GM18526 (cell line): ENCODE results near the gene CACNA2D3.

ENCODE experiments used
- POLR2A ChIP-seq: IDR thresholded peaks from 3 replicates; pipeline ENCODE4 v1.6.1; 2011; ENCODE audit not compliant: insufficient read length; ENCODE audit errors: extremely low read depth

The CACNA2D3 gene

DNA sequence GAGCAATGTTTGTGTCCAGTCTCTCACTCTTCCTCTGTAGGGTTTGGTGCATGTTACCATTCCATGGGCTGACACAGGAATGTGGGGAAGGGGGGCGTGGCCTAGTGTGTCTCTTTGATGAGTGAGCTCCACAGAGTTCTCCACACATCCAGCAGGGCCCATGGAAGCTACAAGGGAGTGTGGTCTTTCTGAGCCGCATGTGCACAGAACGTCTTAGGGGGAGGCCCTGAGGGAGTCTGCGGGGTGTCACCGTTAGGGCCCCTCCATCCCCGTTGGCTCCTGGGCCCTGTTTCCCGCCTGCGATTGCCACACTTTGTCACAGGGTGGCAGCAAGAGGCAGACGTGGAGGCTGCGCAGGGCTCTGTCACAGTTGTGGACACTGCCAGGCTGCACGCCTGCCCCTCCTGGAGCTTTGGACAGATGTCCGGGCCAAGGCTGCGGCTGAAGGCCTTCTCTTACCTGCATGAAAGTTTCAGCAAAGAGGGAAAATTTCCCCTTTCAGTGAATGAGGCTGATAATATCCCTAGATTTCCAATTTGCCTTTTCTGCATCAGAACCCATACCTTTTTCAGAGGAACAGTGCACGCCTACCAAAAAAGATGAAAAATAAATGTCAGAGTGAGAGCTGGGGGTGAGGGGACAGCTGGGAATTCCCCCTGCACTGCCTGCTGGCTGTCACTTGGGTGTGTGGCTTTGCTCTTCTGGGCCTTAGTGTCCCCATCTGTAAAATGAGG, 24.3 kb downstream of the CACNA2D3 start:
- no peak for TF ChIP-seq POLR2A

DNA sequence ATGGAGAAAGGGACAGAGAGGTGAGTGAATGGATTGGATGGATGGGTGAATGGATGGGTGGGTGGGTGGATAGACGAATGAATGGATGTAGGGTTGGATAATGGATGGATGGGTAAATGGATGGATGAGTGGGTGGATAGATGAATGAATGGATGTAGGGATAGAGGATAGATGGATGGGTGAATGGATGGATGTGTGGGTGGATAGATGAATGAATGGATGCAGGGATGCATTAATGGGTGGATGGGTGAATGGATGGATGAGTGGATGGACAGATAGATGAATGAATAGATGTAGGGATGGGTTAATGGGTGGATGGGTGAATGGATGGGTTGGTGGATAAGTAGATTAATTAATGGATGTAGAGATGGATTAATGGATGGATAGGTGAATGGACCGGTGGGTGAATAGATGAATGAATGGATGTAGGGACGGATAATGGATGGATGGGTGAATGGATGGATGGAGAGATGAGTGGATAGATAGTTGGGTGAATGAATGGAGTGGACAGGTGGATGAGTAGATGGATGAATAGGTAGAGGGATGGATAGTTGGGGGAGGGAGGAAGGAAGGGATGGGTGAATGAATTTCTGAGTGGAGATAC, 28.6 kb downstream of the CACNA2D3 start:
- no peak for TF ChIP-seq POLR2A

DNA sequence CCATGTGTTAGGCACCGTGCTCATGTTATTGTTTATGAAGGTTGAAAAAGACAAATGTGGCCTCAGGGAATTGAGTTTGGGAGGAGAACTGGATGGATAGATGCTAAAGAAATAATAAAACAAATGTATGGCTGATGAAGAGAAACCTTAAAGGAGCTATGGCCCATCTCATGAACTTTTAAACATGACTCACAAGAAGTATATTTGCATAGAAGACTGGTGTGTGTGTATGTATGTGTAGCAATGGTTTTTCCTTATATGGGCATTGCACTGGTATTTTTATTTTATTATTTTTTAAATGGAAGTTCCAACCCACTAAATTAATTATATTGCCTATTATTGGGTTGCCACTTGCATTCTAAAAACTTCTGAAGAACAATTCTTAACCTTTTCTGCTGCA, 31.1 kb downstream of the CACNA2D3 start:
- TF ChIP-seq POLR2A, result no peak

DNA sequence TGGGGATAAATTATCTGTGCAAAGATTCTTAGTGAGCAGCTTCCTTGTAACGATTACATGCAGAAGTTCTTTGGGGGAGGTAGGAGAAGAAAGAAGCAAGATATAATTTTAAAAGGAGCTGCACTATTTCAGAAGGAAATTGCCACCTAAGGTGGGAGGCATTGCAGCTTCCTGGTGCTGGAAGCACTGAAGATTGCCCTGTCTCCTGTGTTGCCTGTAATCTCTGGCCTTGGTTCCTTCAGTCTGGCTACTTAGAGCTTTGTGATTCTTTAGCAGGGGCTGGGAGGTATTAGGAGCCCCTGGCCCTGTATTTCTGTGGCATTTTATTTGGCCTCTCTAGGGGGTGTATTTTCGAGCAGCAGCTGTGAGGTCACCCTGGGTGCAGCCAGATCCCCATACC, 35.5 kb downstream of the CACNA2D3 start:
- TF ChIP-seq POLR2A, result no peak

DNA sequence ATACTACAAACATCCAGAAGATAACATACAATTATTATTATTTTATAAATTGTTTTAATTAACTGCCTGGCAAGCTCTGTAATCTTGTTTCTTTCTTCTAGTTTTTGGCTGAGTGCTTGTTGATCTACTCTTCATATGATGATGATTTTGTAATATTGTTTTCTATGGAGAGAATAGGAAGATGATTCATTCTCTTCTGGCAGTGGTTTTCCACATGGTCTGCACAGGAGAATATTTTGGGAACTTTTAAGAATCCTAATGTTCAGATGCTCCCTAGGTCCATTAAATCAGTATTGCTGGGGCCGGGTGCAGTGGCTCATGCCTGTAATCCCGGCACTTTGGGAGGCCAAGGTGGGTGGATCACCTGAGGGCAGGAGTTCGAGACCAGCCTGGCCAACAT, 37.6 kb downstream of the CACNA2D3 start:
- TF ChIP-seq POLR2A, result no peak

DNA sequence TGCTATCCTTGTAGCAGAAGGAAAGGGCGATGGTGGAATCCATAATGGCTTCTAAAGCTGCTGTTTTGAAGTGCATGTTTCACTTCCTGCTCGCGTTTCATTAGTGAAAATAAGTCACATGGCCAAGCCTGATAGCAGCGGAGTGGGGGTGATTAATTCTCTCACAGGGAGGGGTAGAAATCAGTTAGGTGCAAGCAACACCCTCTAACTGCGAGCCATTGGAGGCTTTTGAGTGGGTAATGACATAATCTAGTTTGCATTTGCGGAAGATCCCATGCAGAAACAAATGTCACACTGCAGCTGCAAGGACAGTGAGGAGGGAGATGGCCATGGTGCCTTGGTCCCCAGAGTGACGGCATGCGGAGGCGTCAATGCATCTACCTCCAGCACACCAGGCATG, 41.1 kb downstream of the CACNA2D3 start:
- no peak for TF ChIP-seq POLR2A

DNA sequence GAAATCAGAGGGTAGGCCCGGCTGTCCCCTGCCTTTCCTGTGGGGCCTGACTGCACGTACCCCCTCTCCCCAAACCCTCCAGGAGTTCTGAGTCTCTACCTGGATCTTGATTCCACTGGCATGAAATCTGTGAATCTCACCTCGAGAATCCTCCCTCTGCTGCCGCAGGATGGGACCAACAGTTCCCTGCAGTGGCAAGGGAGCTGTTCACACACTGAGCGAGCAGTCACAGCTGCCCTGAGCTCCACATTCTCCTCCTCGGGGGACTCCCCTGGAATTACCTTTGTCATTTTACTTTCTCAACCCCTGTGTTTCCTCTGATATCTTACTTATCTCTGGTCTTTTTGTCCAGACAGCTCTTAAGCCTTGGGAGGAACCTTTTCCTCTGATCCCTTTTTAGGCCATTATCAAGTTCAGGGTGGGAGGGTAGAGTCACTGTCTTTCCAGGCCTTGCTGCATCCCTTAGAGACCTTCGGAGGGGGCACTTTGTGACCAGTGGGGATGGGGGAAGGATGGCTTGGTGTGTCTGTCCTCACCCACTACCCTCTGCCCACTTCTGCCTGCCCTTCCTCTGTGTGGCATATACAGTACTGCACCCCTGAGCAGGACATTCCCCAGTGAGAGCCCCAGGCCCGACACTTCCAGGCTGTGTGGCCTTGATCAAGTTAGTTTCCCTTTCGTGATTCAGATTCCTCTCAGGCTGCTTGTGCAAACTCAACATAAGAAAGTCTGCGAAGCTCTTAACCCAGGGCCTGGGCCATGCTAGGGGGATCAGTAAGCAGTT, 42.0 kb downstream of the CACNA2D3 start:
- TF ChIP-seq POLR2A, result no peak

DNA sequence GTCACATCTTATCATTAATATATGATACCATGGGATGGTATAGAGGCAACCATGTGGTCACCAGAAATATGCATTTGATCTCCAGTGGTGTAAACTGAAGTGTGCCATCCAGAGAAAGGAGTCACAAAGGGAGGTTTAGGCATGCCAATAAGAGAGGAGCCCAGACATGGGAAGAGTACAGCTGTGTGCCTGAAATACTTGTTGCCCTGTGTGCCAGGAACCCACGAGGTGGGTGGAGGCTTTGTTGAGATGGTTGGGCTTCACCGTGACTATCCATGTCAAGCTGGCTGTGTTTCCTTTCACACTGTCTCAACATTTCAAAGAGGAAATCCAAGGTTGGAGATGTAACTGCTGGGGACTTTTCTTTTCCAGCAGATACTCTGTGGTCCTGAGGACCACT, 43.5 kb downstream of the CACNA2D3 start:
- TF ChIP-seq POLR2A, result no peak

DNA sequence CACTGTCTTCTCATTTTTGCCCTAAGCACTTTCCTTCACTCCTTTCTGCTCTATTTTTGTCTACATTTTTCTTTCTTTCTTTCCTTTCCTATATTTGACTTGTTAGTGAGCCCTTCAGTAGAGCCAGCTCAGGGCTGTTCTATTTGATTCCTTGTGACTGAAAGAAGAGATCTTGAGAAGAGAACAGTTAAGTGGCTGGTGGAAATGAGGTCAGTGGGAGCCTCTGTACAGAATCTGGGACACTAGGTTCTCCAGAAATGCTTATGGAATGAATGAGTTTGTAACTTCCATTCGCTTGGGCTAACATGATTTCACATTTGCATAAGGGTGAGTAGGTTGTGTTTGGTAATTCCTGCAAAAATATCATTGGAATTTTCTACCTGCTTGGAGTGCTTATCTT, 45.6 kb downstream of the CACNA2D3 start:
- TF ChIP-seq POLR2A, result no peak

DNA sequence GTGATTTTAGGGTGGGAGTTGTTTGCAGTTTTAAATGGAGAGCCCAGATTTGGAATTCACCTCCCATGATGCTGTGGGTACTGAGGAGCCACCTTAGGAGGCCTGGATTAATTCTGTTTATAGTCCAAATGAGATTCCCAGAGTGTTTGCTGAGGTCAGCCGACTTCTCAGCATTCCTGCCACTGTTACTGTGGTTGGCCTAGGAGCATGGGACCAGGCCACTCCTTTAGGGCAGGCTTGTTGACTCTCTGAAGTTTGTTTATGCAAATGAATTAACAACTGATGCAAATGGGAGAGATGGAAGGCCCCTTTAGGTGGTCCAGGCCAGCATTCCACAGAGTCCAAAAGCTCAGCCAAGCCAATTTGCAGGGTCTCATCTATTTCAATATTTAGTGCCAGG, 46.1 kb downstream of the CACNA2D3 start:
- TF ChIP-seq POLR2A, result no peak

DNA sequence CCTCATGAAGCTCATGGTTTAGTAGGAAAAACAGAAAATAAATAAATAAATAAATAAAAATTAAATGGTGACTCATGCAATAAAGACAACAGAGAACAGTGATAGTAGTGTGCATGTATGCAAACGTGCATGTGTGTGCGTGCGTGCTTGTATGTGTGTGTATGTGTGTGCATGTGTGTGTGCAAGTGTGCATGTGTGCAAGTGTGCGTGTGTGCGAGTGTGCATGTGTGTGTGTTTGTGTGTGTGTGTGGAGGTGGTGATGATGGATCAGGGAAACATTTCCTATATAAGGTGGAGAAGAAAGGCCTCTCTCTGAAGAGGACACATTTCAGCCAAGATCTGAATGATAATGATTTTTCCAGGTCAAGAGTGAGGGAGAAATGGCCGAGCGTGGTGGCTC, 47.2 kb downstream of the CACNA2D3 start:
- no peak for TF ChIP-seq POLR2A

DNA sequence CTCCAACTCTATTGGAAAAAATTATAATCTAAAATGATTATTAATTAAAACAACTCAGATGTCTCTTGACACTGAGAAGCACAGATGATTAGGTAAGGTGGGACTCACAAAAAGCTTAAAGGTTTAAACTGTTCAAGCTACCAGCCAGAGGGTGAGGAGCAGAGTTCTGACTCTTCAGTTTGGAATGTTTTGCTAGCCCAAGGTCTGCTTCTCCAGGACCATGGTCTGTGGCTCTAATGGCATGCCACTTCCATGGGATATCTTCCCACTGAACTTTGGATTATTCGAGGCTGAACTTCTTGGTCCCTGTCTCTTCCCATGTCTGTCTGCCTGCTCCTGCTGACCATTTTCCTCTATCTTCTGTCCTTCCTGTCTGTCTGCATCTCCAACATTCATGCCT, 49.2 kb downstream of the CACNA2D3 start:
- no peak for TF ChIP-seq POLR2A

DNA sequence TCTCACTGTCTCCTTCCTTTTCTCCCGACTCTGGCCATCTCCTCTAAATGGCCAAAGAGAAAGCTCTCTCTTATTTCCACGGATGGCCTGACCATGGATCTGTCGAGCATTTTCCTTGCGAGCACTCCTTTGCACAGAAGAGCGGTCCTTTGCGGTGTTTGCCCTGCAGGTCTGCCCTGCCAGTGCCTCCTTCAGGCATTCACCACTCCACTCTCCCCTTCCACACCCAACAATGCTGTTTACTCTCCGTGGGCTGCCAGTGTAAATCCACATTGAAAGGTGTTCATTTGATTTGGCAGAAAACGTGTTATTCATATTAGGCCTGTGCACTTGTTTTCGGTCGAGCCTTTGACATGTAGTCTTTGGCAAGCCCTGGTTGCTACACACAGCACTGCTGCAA, 49.6 kb downstream of the CACNA2D3 start:
- TF ChIP-seq POLR2A, result no peak

DNA sequence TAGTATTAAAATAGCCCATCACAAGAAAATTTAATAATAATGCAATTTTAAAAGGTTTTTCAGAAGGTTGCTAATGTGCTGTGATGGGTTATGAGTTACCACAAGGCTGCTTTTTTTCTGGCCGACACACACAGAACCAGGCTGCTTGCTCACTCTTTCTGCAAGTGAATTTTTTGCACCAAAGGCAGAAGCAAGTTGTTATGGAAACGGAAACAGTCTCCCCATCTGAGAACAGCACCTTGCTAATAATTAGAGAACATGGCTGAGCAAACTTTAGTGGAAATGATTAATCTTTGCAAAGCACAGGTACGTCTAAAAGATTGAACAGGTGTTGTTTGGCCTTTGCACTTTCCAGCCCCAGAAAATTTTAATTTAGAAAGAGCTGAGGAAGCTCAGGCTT, 51.0 kb downstream of the CACNA2D3 start:
- no peak for TF ChIP-seq POLR2A

DNA sequence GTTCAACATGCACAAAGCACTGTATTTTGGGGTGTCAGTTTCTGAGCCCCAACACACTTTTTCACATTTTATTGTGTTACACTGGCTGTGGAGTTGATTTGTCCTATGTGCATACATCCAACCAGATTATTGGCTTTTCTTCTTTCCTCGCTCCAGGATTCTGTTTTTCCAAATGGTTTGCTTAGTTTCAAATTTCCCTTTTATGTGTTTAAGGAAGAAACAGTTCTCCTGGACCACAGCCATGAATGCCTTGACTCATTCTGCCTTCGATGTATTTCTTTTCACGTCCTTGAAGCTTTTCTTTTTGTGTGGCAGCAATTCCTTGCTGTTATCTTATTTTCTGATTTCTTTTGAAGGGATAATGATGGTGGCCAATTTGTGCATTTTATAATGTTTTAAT, 53.8 kb downstream of the CACNA2D3 start:
- TF ChIP-seq POLR2A, result no peak

DNA sequence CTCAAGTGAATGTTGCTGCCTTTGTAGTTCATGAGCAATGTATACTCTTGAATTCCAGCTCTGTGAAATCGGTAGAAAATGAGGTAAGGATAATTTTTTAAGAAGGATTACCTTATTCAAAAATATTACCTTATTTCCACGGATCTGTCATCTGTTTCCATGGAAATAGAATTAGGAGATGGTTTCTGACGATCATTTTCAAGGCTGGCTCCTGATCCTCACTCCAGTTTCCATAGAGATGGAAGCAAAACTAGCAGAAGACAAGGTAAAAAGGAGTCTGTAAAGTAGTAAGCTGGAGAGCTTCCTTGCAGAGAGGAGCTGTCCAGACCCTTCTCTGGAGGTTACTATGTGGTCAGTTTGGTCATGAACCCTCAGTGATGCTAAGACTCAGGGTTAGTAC, 55.5 kb downstream of the CACNA2D3 start:
- no peak for TF ChIP-seq POLR2A

DNA sequence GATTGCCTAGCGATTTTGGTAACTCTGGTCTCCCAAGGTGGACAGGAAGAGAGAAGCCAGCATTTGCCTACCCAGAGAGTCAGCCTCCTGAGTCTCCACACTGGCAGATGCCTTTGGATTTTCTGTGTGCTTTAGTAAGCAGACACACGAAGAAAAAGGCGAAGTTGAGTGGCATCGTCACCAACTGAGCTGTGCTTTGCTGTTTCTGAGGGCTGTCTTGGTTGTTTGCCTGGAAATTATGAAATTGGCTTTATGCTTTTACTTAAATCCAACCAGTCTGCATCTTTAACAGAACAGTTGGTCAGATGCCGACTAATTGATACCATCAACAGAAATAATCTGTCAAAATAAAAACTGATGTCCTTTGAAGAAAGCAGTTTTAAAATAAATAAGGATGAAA, 56.0 kb downstream of the CACNA2D3 start:
- TF ChIP-seq POLR2A, result no peak

DNA sequence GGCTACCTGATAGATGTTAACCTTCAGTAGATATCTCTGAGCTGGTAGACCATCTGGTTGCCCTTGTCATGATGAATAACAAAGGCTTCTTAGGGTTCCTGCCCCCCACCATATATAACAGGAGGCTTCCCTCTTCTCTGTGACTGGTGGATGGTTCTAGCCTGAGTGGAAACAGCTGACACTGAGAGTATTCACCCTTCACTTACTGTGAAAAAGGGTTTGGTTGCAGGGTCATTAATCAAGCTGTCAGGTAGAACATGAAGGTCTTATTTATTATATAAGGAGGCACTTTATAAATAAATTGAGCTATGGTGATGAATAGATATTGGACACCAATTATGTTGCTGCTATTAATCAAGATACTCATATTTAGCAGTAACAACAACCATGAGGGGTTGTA, 58.6 kb downstream of the CACNA2D3 start:
- no peak for TF ChIP-seq POLR2A
